ENCODE measurements around the gene CBLN4. TPM values are rescaled to one million over a fixed set of nuclear protein-coding genes. Genes with fewer than 3 reads are reported as not detected.

The CBLN4 gene
- total RNA-seq: not detected
- under 1 TPM in 1 of 3 donors, not detected in 2; 0.06 TPM for polyA plus RNA-seq

DNA sequence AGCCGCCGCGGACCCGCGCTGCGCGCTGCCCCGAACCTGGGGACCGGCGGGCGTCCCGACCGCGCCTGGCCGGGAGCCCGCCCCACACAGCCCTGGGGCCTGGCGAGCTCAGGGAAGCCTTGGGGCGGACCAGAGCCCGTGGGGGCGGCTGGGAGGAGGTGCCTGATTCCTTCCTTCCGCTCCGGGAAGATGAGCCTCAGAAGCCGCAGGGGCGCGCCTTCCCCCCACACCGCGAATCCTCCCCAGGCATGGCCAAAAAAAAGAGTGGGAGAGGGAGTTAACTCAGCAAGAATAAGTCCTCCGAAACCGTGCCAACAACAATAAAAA, at the start of gene CBLN4:
Gene CBLN4 (minus strand): TSS at position 131 of the 327 bp plus-strand sequence. CDS start 1,348 bp downstream, outside the sequence.
- 9 to 18% methylated on average over 29 of the region's 29 CpGs for WGBS, 2 donors
- Histone ChIP-seq H3K27me3 (peaks cover 36 to 65% (median 44%) of the 10 kb centered on the region in 3 donors), H3K27ac (no peak within 1 kb of the TSS), H3K4me3 (no peak within 1 kb of the TSS), H3K9me3 (no peaks in the 10 kb centered on the region), H3K4me1 (peaks cover 0 to 29% (median 26%) of the 10 kb centered on the region in 4 donors), H3K36me3 (no peaks in the 10 kb centered on the region)
- intact Hi-C loops (cut with DNase I): no loop called here
- no peak for DNase-seq
- TF ChIP-seq POLR2AphosphoS5 (IDR thresholded peaks at IDR 0.05): no peak
- no peak for TF ChIP-seq POLR2A (IDR thresholded peaks at IDR 0.05)
- no peak for TF ChIP-seq EP300 (IDR thresholded peaks at IDR 0.05)
- no peak for TF ChIP-seq CTCF (IDR thresholded peaks at IDR 0.05)

- WGBS, 2 donors: 79 to 80% methylated on average over 6 of the region's 6 CpGs
These were observed 37.9 kb upstream of the CBLN4 start for GRCh38 chr20:56043227-56043626.

GRCh38 chr20:56032251-56032650, 26.9 kb upstream of the CBLN4 start:
- Histone ChIP-seq H3K9me3 (peaks cover 0 to 20% (median 13%) of the 10 kb centered on the region in 4 donors), H3K4me1 (no peaks in the 10 kb centered on the region), H3K36me3 (no peaks in the 10 kb centered on the region), H3K27ac (no peak overlapping the region), H3K27me3 (no peaks in the 10 kb centered on the region), H3K4me3 (no peak overlapping the region)
- no peak for DNase-seq
- WGBS, 2 donors: 65 to 67% methylated on average over 3 of the region's 3 CpGs
- TF ChIP-seq POLR2A (IDR thresholded peaks at IDR 0.05) (no peak), EP300 (IDR thresholded peaks at IDR 0.05) (no peak), POLR2AphosphoS5 (IDR thresholded peaks at IDR 0.05) (no peak), CTCF (IDR thresholded peaks at IDR 0.05) (no peak)
- intact Hi-C loops (cut with DNase I): no loop called here

More at GRCh38 chr20:56043227-56043626, 37.9 kb upstream of the CBLN4 start:
- Histone ChIP-seq H3K27me3 (no peaks in the 10 kb centered on the region), H3K4me1 (no peaks in the 10 kb centered on the region), H3K9me3 (no peaks in the 10 kb centered on the region), H3K4me3 (no peak overlapping the region), H3K27ac (no peak overlapping the region), H3K36me3 (no peaks in the 10 kb centered on the region)
- no peak for DNase-seq
- TF ChIP-seq CTCF (IDR thresholded peaks at IDR 0.05) (no peak), EP300 (IDR thresholded peaks at IDR 0.05) (no peak), POLR2AphosphoS5 (IDR thresholded peaks at IDR 0.05) (no peak), POLR2A (IDR thresholded peaks at IDR 0.05) (no peak)
- intact Hi-C loops (cut with DNase I): no loop called here

- no peak for TF ChIP-seq EP300 (IDR thresholded peaks at IDR 0.05)
- no peak for TF ChIP-seq POLR2A (IDR thresholded peaks at IDR 0.05)
- no peak for TF ChIP-seq CTCF (IDR thresholded peaks at IDR 0.05)
- TF ChIP-seq POLR2AphosphoS5 (IDR thresholded peaks at IDR 0.05): no peak
- no peaks in the 10 kb centered on the region for H3K9me3 ChIP-seq
- 68 to 72% methylated on average over 2 of the region's 2 CpGs for WGBS, 2 donors
- no peak overlapping the region for H3K27ac ChIP-seq
- H3K36me3 ChIP-seq: no peaks in the 10 kb centered on the region
- H3K27me3 ChIP-seq: no peaks in the 10 kb centered on the region
- H3K4me3 ChIP-seq: no peak overlapping the region
- no peaks in the 10 kb centered on the region for H3K4me1 ChIP-seq
- no peak for DNase-seq
- intact Hi-C loops (cut with DNase I): no loop called here
These were observed 13.4 kb upstream of the CBLN4 start for GRCh38 chr20:56018716-56019115.

DNA sequence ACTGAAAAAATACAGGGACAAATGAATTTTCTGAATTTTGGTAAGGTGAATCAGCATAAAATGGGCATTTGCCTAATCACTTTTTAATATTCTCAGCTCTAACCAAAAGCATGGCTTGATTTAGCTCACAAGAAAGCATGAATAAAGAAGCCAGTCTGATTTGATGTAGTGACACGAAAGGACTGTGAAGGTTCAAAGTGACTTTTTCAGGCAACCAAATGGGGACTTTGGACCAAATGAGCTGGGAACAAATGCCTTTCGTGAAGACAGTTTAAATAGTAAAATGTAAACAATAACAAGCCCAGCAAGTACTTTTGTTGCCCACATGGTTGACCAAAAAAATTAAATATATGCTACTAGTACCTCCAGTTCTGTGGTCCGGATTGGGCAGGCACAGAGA, 12.9 kb upstream of the CBLN4 start:
- 47 to 66% methylated on average over 3 of the region's 3 CpGs for WGBS, 2 donors
- no peaks in the 10 kb centered on the region for H3K9me3 ChIP-seq
- intact Hi-C loops (cut with DNase I): no loop called here

More for the DNA sequence above, 12.9 kb upstream of the CBLN4 start:
- Histone ChIP-seq H3K27ac (no peak overlapping the region), H3K36me3 (no peaks in the 10 kb centered on the region), H3K4me1 (no peaks in the 10 kb centered on the region), H3K4me3 (no peak overlapping the region), H3K27me3 (no peaks in the 10 kb centered on the region)
- TF ChIP-seq EP300 (IDR thresholded peaks at IDR 0.05) (no peak), POLR2A (IDR thresholded peaks at IDR 0.05) (no peak), POLR2AphosphoS5 (IDR thresholded peaks at IDR 0.05) (no peak), CTCF (IDR thresholded peaks at IDR 0.05) (no peak)
- no peak for DNase-seq

Measured in sigmoid colon (tissue), 7 donors.